Mesendoderm (in vitro differentiated cells): ENCODE results near the gene BAD.

Source experiments
- DNase-seq: peaks from one replicate; pipeline ENCODE4 v3.0.0; 2013
- H2AK5ac ChIP-seq: 2 replicates; pipeline ENCODE4 v1.6.1; 2013; ENCODE audit warnings: low read length, inconsistent platforms
- H2BK120ac ChIP-seq: 2 replicates; pipeline ENCODE4 v1.6.1; 2013; ENCODE audit warnings: low read depth, mild to moderate bottlenecking, low read length, moderate library complexity, mixed read lengths
- H2BK15ac ChIP-seq: replicated peaks from 2 replicates; pipeline ENCODE4 v1.6.1; 2013; ENCODE audit warnings: low read depth, mild to moderate bottlenecking, moderate library complexity
- H2BK5ac ChIP-seq: 2 replicates; pipeline ENCODE4 v1.6.1; 2013; ENCODE audit warnings: low read length, inconsistent platforms
- H3K18ac ChIP-seq: 2 replicates; pipeline ENCODE4 v1.6.1; 2013; ENCODE audit warnings: mild to moderate bottlenecking, low read length, mixed read lengths
- H3K23ac ChIP-seq: one replicate; pipeline ENCODE4 v1.6.1; 2013; ENCODE audit warnings: low read length
- H3K27ac ChIP-seq: 2 replicates; pipeline ENCODE4 v1.5.1; 2013; ENCODE audit warnings: low read depth, mild to moderate bottlenecking, inconsistent platforms, low read length, moderate library complexity
- H3K27me3 ChIP-seq: 2 replicates; pipeline ENCODE4 v1.6.1; 2013; ENCODE audit warnings: low read length, control low read depth, mild to moderate bottlenecking, inconsistent platforms; ENCODE audit not compliant: insufficient read depth, poor library complexity
- H3K36me3 ChIP-seq: 2 replicates; pipeline ENCODE4 v1.6.1; 2013; ENCODE audit warnings: low read length, inconsistent platforms; ENCODE audit not compliant: control insufficient read depth, insufficient read depth
- H3K4ac ChIP-seq: one replicate; pipeline ENCODE4 v1.6.1; 2013; ENCODE audit warnings: low read depth, mild to moderate bottlenecking, low read length, moderate library complexity
- H3K4me1 ChIP-seq: 2 replicates; pipeline ENCODE4 v1.6.1; 2013; ENCODE audit warnings: low read depth, low read length, inconsistent platforms; ENCODE audit not compliant: control insufficient read depth
- H3K4me2 ChIP-seq: 2 replicates; pipeline ENCODE4 v1.6.1; 2013; ENCODE audit warnings: low read length
- H3K4me3 ChIP-seq: 2 replicates; pipeline ENCODE4 v1.5.1; 2013; ENCODE audit warnings: mild to moderate bottlenecking, low read length
- H3K56ac ChIP-seq: one replicate; pipeline ENCODE4 v1.6.1; 2013; ENCODE audit warnings: low read length
- H3K79me1 ChIP-seq: 2 replicates; pipeline ENCODE4 v1.6.1; 2013; ENCODE audit warnings: low read length, inconsistent platforms
- H3K79me2 ChIP-seq: 2 replicates; pipeline ENCODE4 v1.6.1; 2013; ENCODE audit warnings: mild to moderate bottlenecking, low read length; ENCODE audit not compliant: control insufficient read depth, insufficient read depth
- H3K9ac ChIP-seq: 2 replicates; pipeline ENCODE4 v1.6.1; 2013; ENCODE audit warnings: low read length, inconsistent platforms
- H4K5ac ChIP-seq: one replicate; pipeline ENCODE4 v1.6.1; 2013; ENCODE audit warnings: low read length
- H4K8ac ChIP-seq: one replicate; pipeline ENCODE4 v1.6.1; 2013; ENCODE audit warnings: low read depth, mild to moderate bottlenecking, control low read depth, low read length, moderate library complexity
- WGBS: extraction: QIAGEN DNeasy Blood & Tissue Kit; methylation state at CpG from one replicate; pipeline ENCODE4 v1.1.7; 2013; ENCODE audit warnings: low lambda C conversion rate, missing lambda C conversion rate; ENCODE audit not compliant: insufficient coverage; ENCODE audit errors: extremely low coverage; 5-methylcytosine and 5-hydroxymethylcytosine counted together

The BAD gene

DNA sequence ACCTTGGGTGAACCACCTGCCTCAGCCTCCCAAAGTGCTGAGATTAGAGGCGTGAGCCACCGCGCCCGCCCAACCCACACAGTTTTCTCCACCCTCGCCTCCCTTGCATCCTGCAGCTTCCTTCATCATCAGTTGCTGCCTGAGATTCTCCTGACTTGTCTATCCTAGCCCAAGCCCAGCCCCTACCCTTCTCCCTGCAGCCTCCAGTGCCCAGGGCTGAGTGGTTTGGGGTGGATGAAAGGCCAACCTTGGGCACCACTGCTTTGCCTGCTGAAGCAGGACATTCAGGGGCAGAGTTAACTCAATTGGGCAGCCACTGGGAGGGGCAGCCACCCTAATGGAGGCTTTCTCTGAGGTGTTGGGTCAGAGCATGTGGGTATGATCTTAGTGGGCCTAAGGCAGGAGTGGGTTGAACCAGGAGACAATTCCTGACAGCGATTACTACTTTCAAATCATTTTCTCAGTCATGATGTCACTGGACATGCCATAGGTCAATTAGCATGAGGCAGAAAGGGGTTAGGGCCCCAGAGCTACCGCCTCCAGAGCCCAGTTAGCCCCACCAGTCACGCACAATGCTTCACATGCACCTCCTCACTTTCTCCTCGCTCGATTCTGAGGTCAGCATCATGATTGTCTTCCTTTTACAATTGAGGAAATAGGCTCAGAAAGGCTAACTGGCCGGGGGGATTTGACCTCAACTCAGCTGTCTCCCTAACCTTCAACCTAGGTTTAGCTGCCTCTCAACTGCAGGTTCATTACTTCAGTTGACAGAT is 44.6 kb downstream of the BAD start:
- DNase-seq: no peak
- no peak overlapping the region for H3K27ac ChIP-seq
- H3K9ac ChIP-seq: peak overlapping the region; percentile 96
- peaks cover 8% of the 10 kb centered on the region for H3K79me2 ChIP-seq
- no peak overlapping the region for H4K5ac ChIP-seq
- H3K18ac ChIP-seq: no peak overlapping the region
- no peak overlapping the region for H3K23ac ChIP-seq
- H2BK15ac ChIP-seq: no peak overlapping the region
- no peak overlapping the region for H3K4me3 ChIP-seq
- H2BK5ac ChIP-seq: no peak overlapping the region
- H3K79me1 ChIP-seq: peaks cover 7% of the 10 kb centered on the region
- H3K27me3 ChIP-seq: no peaks in the 10 kb centered on the region
- H3K36me3 ChIP-seq: peaks cover 1% of the 10 kb centered on the region
- H2AK5ac ChIP-seq: peak overlapping the region; percentile 90
- H3K4ac ChIP-seq: no peak overlapping the region
- H4K8ac ChIP-seq: no peak overlapping the region
- peak overlapping the region; percentile 83 for H3K4me2 ChIP-seq
- H3K56ac ChIP-seq: peak overlapping the region; percentile 97
- peaks cover 6% of the 10 kb centered on the region for H3K4me1 ChIP-seq
- no peak overlapping the region for H2BK120ac ChIP-seq
- WGBS: no CpG with 5 or more reads among the region's 11 CpGs

DNA sequence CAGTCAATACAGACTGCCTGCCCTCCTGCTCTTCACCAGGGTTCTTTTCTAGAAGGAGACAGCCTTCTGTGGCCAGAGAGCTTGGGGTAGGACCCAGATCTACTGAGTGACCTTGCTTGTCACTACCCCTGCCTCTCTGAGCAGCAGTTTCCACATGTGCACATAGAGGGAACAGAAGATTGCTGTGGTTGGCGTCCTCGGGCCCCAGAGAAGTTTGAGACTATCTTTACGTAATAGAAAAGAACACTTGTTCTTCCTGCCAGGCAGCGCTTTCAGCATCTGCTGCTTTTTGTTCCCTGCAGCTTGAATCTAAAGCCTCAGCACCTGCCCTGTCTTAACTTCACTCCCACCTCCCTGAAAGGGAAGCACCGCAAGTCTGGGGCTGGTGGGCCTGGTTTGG is 45.5 kb downstream of the BAD start:
- H3K4ac ChIP-seq: no peak overlapping the region
- WGBS: no CpG with 5 or more reads among the region's 5 CpGs
- no peak for DNase-seq

GRCh38 chr11:64238076-64238475 is 46.4 kb downstream of the BAD start:
- no peaks in the 10 kb centered on the region for H3K27me3 ChIP-seq
- WGBS: no CpG with 5 or more reads among the region's 9 CpGs
- no peaks in the 10 kb centered on the region for H3K36me3 ChIP-seq
- no peak overlapping the region for H2BK120ac ChIP-seq
- H3K9ac ChIP-seq: no peak overlapping the region
- no peak overlapping the region for H3K4me2 ChIP-seq
- no peak overlapping the region for H3K27ac ChIP-seq
- no peak overlapping the region for H2BK5ac ChIP-seq
- no peak overlapping the region for H3K23ac ChIP-seq
- H3K4me1 ChIP-seq: peaks cover 8% of the 10 kb centered on the region
- no peak overlapping the region for H4K8ac ChIP-seq
- no peak overlapping the region for H2AK5ac ChIP-seq
- no peak overlapping the region for H3K56ac ChIP-seq
- DNase-seq: no peak
- no peak overlapping the region for H2BK15ac ChIP-seq
- peaks cover 4% of the 10 kb centered on the region for H3K79me1 ChIP-seq
- peaks cover 4% of the 10 kb centered on the region for H3K79me2 ChIP-seq
- no peak overlapping the region for H4K5ac ChIP-seq
- no peak overlapping the region for H3K4ac ChIP-seq
- H3K18ac ChIP-seq: no peak overlapping the region
- H3K4me3 ChIP-seq: no peak overlapping the region

More for the DNA sequence above, 45.5 kb downstream of the BAD start:
- H3K36me3 ChIP-seq: peaks cover 1% of the 10 kb centered on the region
- no peak overlapping the region for H3K27ac ChIP-seq
- H2AK5ac ChIP-seq: no peak overlapping the region
- H3K4me2 ChIP-seq: no peak overlapping the region
- no peaks in the 10 kb centered on the region for H3K27me3 ChIP-seq
- no peak overlapping the region for H4K8ac ChIP-seq
- peaks cover 7% of the 10 kb centered on the region for H3K79me2 ChIP-seq
- H2BK5ac ChIP-seq: no peak overlapping the region
- H3K4me3 ChIP-seq: no peak overlapping the region
- peaks cover 6% of the 10 kb centered on the region for H3K4me1 ChIP-seq
- no peak overlapping the region for H3K23ac ChIP-seq
- no peak overlapping the region for H3K56ac ChIP-seq
- no peak overlapping the region for H2BK120ac ChIP-seq
- no peak overlapping the region for H3K9ac ChIP-seq
- H2BK15ac ChIP-seq: no peak overlapping the region
- H3K18ac ChIP-seq: no peak overlapping the region
- no peak overlapping the region for H4K5ac ChIP-seq
- H3K79me1 ChIP-seq: peaks cover 7% of the 10 kb centered on the region

DNA sequence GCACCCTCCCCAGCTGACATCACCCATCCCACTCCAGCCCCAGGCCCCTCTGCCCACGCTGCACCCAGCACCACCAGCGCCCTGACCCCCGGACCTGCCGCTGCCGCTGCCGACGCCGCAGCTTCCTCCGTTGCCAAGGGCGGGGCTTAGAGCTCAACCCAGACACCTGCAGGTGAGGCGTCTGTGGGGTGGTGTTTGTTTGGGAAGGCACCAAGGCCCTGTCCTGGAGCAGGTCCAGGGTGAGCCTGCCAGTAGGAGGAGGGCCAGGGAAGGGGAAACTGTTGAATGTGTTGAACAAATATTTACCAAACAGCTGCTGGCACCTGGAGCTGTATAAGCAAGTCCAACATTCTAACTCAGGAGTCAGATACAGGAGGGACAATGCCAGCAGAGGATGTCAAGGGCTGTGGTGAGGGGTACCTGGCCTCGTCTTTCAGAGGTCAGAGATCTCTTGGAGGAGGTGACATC is 46.9 kb downstream of the BAD start:
- Histone ChIP-seq H3K4me3 (no peak overlapping the region), H2BK120ac (no peak overlapping the region), H4K8ac (no peak overlapping the region), H2BK5ac (no peak overlapping the region), H3K18ac (no peak overlapping the region), H4K5ac (no peak overlapping the region), H2AK5ac (no peak overlapping the region), H3K4me1 (peaks cover 8% of the 10 kb centered on the region), H3K4me2 (no peak overlapping the region), H3K9ac (no peak overlapping the region), H3K4ac (no peak overlapping the region), H3K36me3 (no peaks in the 10 kb centered on the region), H2BK15ac (no peak overlapping the region), H3K56ac (no peak overlapping the region), H3K79me2 (peaks cover under 1% of the 10 kb centered on the region), H3K27me3 (no peaks in the 10 kb centered on the region), H3K79me1 (peaks cover 2% of the 10 kb centered on the region), H3K27ac (no peak overlapping the region), H3K23ac (no peak overlapping the region)
- WGBS: no CpG with 5 or more reads among the region's 12 CpGs
- no peak for DNase-seq

DNA sequence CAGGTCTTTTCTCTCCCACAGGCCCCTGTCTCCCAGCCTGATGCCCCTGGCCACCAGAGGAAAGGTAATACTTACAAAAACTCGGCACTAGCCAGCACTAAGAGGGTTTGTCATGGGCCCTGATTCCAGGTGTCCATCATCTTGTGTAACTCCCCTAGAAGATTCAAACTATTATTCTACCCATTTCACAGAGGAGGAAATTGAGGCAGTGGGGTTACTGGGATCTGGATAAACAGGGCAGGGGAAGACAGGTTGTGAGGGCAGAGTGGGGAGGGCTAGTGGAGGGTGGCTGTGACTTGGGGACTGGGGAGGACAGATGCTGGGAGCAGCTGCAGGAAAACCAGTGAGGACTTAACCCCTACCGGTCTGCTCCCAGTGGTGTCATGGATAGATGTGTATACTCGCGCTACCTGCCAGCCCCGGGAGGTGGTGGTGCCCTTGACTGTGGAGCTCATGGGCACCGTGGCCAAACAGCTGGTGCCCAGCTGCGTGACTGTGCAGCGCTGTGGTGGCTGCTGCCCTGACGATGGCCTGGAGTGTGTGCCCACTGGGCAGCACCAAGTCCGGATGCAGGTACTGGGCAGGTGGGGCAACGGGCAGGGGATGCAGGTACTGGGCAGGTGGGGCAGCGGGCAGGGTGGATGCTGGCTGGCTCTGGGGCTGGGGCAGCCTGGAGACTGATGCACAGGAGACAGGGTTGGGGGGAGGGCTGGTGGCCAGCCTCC is 48.9 kb downstream of the BAD start:
- no peak overlapping the region for H3K18ac ChIP-seq
- H3K4me3 ChIP-seq: no peak overlapping the region
- H2AK5ac ChIP-seq: no peak overlapping the region
- peaks cover 10% of the 10 kb centered on the region for H3K4me1 ChIP-seq
- H3K79me2 ChIP-seq: no peaks in the 10 kb centered on the region
- no peaks in the 10 kb centered on the region for H3K27me3 ChIP-seq
- H4K5ac ChIP-seq: no peak overlapping the region
- no peaks in the 10 kb centered on the region for H3K36me3 ChIP-seq
- no peak overlapping the region for H2BK15ac ChIP-seq
- H3K4me2 ChIP-seq: peak overlapping the region; percentile 45
- H3K23ac ChIP-seq: no peak overlapping the region
- peak overlapping the region; percentile 76 for H3K9ac ChIP-seq
- no peak overlapping the region for H2BK120ac ChIP-seq
- H4K8ac ChIP-seq: no peak overlapping the region
- no peak overlapping the region for H3K27ac ChIP-seq
- H3K79me1 ChIP-seq: no peaks in the 10 kb centered on the region
- H3K56ac ChIP-seq: peak overlapping the region; percentile 84
- no peak overlapping the region for H3K4ac ChIP-seq
- DNase-seq: no peak
- no peak overlapping the region for H2BK5ac ChIP-seq
- no CpG with 5 or more reads among the region's 12 CpGs for WGBS
